Measurements from ENCODE around the gene C14orf180. TPM values are rescaled to one million over a fixed set of nuclear protein-coding genes. Genes with fewer than 3 reads are reported as not detected.

Gene C14orf180
- total RNA-seq, 2 experiments from 2014 or later: not detected

- BruUV-seq (replicated peaks): no TSS peak
Measured at GRCh38 chr14:104597576-104597975, 18.0 kb downstream of the C14orf180 start.

GRCh38 chr14:104598039-104598909, 18.7 kb downstream of the C14orf180 start:
- H4K20me1 ChIP-seq (ENCODE audit: insufficient read depth, low read length): no peaks in the 10 kb centered on the region
- no peak overlapping the region for H3K4me2 ChIP-seq (ENCODE audit: low read length)
- H2AFZ ChIP-seq (ENCODE audit: low read length): no peak overlapping the region
- no peaks in the 10 kb centered on the region for H3K9me2 ChIP-seq (ENCODE audit: insufficient read depth, low read length)
- intact Hi-C loops (cut with micrococcal nuclease; ENCODE audit: unreplicated experiment): no loop called here
- H3K27ac ChIP-seq (ENCODE audit: low read depth, low read length, poor library complexity, severe bottlenecking): no peak overlapping the region
- POLR2A ChIA-PET: no interaction called here
- TF ChIP-seq EZH2phosphoT487 (IDR thresholded peaks at IDR 0.05; ENCODE audit: borderline replicate concordance, low read depth, low read length) (no peak), CTCF (conservative IDR thresholded peaks at IDR 0.05; ENCODE audit: low read length) (no peak)
- no TSS peak for BruUV-seq (replicated peaks)
- no peak overlapping the region for H3K4me3 ChIP-seq (ENCODE audit: low read depth, low read length, poor library complexity, severe bottlenecking)
- CTCF ChIA-PET (ENCODE audit: unreplicated experiment): interaction anchor here (0.5 kb wide), 1 partner anchor 10 kb away, joined by 3 read pairs; no protein-coding TSS in a partner anchor
- H3K4me1 ChIP-seq (ENCODE audit: insufficient read depth, low read length, poor library complexity, severe bottlenecking): no peaks in the 10 kb centered on the region
- no peaks in the 10 kb centered on the region for H3K9me3 ChIP-seq (ENCODE audit: low read length)
- DNase-seq (ENCODE audit: low spot score): no peak
- H3K79me2 ChIP-seq (ENCODE audit: insufficient read depth, low read depth, low read length): no peaks in the 10 kb centered on the region
- no peaks in the 10 kb centered on the region for H3K36me3 ChIP-seq (ENCODE audit: insufficient read depth, low read length)

More at GRCh38 chr14:104597576-104597975, 18.0 kb downstream of the C14orf180 start:
- H2AFZ ChIP-seq (ENCODE audit: low read length): no peak overlapping the region
- no peaks in the 10 kb centered on the region for H4K20me1 ChIP-seq (ENCODE audit: insufficient read depth, low read length)
- H3K4me3 ChIP-seq (ENCODE audit: low read depth, low read length, poor library complexity, severe bottlenecking): no peak overlapping the region
- intact Hi-C loops (cut with micrococcal nuclease; ENCODE audit: unreplicated experiment): no loop called here
- H3K79me2 ChIP-seq (ENCODE audit: insufficient read depth, low read depth, low read length): no peaks in the 10 kb centered on the region
- ChIA-PET POLR2A (no interaction called here), CTCF (ENCODE audit: unreplicated experiment) (interaction anchor here (0.5 kb wide), 1 partner anchor 11 kb away, joined by 3 read pairs; no protein-coding TSS in a partner anchor)
- no peak overlapping the region for H3K27ac ChIP-seq (ENCODE audit: low read depth, low read length, poor library complexity, severe bottlenecking)
- H3K4me1 ChIP-seq (ENCODE audit: insufficient read depth, low read length, poor library complexity, severe bottlenecking): no peaks in the 10 kb centered on the region
- no peaks in the 10 kb centered on the region for H3K9me2 ChIP-seq (ENCODE audit: insufficient read depth, low read length)
- no peaks in the 10 kb centered on the region for H3K36me3 ChIP-seq (ENCODE audit: insufficient read depth, low read length)
- no peak overlapping the region for H3K4me2 ChIP-seq (ENCODE audit: low read length)
- DNase-seq (ENCODE audit: low spot score): no peak
- TF ChIP-seq EZH2phosphoT487 (IDR thresholded peaks at IDR 0.05; ENCODE audit: borderline replicate concordance, low read depth, low read length) (no peak), CTCF (conservative IDR thresholded peaks at IDR 0.05; ENCODE audit: low read length) (no peak)
- H3K9me3 ChIP-seq (ENCODE audit: low read length): no peaks in the 10 kb centered on the region

GRCh38 chr14:104598910-104599273, 19.3 kb downstream of the C14orf180 start:
- intact Hi-C loops (cut with micrococcal nuclease; ENCODE audit: unreplicated experiment): no loop called here
- BruUV-seq (replicated peaks): no TSS peak
- Histone ChIP-seq H3K4me2 (ENCODE audit: low read length) (no peak overlapping the region), H2AFZ (ENCODE audit: low read length) (no peak overlapping the region), H3K9me3 (ENCODE audit: low read length) (no peaks in the 10 kb centered on the region), H3K36me3 (ENCODE audit: insufficient read depth, low read length) (no peaks in the 10 kb centered on the region), H4K20me1 (ENCODE audit: insufficient read depth, low read length) (no peaks in the 10 kb centered on the region), H3K4me3 (ENCODE audit: low read depth, low read length, poor library complexity, severe bottlenecking) (no peak overlapping the region), H3K9me2 (ENCODE audit: insufficient read depth, low read length) (no peaks in the 10 kb centered on the region), H3K27ac (ENCODE audit: low read depth, low read length, poor library complexity, severe bottlenecking) (no peak overlapping the region), H3K79me2 (ENCODE audit: insufficient read depth, low read depth, low read length) (no peaks in the 10 kb centered on the region), H3K4me1 (ENCODE audit: insufficient read depth, low read length, poor library complexity, severe bottlenecking) (no peaks in the 10 kb centered on the region)
- ChIA-PET CTCF (ENCODE audit: unreplicated experiment) (no interaction called here), POLR2A (no interaction called here)
- DNase-seq (ENCODE audit: low spot score): no peak
- no peak for TF ChIP-seq EZH2phosphoT487 (IDR thresholded peaks at IDR 0.05; ENCODE audit: borderline replicate concordance, low read depth, low read length)
- TF ChIP-seq CTCF (conservative IDR thresholded peaks at IDR 0.05; ENCODE audit: low read length): no peak
